Middle frontal gyrus (tissue), 1 donor: ENCODE data around the gene ZNRF3.
"Not testable (repeated sequence)": the region's sequence is repeated elsewhere in the genome, so short reads cannot be mapped to it uniquely, and the experiment has no call there.

Experiments
- DNase-seq: peaks from one replicate; pipeline ENCODE4 v3.0.0-alpha.2; 2015; ENCODE audit warnings: low spot score; ENCODE audit errors: extremely low spot score

Gene ZNRF3

DNA sequence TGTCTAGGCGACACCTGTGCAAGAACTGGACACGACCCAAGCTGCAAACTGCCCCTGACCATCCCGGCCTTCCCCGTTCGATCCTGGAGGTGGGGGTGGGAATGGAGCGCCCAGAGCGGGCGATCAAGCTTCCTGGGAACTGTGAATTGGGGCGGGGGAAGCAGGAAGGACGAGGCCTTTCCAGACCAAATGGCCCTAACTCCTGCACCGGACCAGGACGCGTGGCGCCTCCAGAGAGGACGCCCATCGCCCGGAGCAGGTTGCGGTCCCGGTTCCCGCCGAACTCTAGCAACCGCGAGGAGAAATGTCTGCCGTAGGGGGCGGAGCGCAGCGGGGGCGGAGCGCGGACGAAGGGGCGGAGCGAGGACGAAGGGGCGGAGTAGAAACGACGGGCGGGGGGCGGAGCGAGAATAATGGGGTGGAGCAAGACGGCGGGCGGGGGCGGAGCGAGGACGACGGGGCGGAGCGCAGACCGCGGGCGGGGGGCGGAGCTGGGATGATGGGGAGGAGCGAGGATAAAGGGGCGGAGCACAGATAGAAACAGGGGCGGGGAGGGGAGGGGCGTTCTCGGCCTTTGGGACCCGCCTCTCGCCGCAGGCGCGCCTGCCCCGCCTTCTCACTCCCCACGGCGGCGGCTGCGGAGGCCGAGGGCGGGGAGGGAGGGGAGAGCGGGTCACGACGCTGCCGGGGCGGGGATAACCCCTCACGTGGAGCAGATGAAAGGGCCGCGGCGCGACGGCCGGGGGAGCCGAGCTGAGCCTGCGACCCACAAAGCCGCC is at the start of gene ZNRF3:
Gene ZNRF3 (plus strand): TSS at position 695 of the 779 bp plus-strand sequence. CDS start 195 bp downstream, outside the sequence.
- DNase-seq = peak; percentile 78

GRCh38 chr22:28835630-28836189 is 47.7 kb upstream of the ZNRF3 start:
- DNase-seq = no peak

- DNase-seq = no peak
These were observed 45.7 kb upstream of the ZNRF3 start for GRCh38 chr22:28837640-28838039.

GRCh38 chr22:28838971-28839370 is 44.4 kb upstream of the ZNRF3 start:
- DNase-seq = no peak

DNA sequence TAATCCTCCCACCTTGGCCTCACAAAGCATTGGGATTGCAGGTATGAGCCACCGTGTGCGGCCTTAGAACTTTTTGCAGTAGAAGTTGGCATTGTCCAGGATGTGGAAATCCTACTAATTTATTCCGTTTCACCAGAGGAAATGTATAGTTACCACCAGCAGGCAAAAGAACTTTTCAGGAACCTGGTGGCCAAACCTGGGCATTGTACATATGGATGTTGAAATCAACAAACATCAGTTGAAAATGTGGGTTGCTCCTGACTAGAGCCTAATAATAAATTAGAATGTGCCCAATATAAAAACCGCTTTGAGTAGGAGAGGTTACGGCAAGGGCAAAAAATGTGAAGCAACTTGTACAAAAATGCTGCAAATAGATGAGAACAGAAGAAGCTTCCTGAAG is 42.3 kb upstream of the ZNRF3 start:
- DNase-seq = no peak

DNA sequence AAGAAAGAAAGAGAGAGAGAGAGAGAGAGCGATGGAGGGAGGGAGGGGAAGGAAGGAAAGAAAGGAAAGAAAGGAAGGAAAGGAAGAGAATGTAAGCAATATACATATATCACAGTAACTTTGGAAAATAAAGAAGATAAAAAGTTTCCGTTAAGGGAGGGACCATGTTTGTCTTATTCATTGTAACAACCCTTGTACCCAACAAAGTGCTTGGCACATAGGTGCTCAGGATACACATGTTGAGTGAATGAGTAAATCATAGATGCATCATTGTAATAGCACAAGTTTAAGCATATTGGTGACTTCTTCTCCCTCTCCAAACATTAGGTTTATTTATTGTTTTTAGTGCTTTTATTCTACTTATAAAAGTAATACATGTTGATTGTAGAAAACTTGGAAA is 39.7 kb upstream of the ZNRF3 start:
- DNase-seq = no peak

GRCh38 chr22:28844277-28844676 is 39.1 kb upstream of the ZNRF3 start:
- not testable (repeated sequence) for DNase-seq

DNA sequence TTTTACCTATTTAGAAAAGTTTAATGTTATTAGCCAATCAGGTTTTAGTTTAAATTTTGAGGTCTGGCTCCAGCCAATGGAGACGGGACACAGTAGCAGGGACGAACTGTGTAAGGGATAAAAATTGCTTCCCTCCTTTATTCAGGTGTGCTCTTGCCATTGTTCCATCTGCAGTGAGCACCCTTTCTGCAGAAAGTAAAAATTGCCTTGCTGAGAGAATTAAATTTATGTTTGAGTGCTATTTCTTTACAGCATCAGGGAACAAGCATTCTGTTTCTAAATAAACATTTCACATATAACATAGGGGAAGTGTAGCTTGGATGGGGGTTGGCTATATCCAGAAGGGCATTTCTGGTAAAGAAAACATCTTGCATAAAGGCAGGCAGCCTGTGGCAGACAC is 36.4 kb upstream of the ZNRF3 start:
- no peak for DNase-seq

- DNase-seq = peak; percentile 67
These were observed 27.8 kb upstream of the ZNRF3 start for GRCh38 chr22:28855355-28856094.

- no peak for DNase-seq
These were observed 27.3 kb upstream of the ZNRF3 start for GRCh38 chr22:28856095-28856455.

DNA sequence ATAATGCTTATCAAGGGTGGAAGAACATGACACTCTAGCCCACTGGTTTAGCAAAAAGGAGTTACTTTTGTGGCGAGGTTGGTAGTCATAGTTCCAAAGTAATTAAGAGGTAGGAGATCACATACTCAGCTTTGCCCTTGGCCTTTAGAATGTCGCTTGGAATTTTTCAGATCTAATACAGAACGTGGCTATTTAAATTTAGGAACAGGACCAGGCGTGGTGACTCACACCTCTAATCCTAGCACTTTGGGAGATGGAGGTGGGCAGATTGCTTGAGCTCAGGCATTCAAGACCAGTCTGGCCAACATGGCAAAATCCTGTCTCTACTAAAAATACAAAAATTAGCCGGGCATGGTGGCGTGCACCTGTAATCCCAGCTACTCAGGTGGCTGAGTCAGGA is 26.1 kb upstream of the ZNRF3 start:
- DNase-seq = no peak

DNA sequence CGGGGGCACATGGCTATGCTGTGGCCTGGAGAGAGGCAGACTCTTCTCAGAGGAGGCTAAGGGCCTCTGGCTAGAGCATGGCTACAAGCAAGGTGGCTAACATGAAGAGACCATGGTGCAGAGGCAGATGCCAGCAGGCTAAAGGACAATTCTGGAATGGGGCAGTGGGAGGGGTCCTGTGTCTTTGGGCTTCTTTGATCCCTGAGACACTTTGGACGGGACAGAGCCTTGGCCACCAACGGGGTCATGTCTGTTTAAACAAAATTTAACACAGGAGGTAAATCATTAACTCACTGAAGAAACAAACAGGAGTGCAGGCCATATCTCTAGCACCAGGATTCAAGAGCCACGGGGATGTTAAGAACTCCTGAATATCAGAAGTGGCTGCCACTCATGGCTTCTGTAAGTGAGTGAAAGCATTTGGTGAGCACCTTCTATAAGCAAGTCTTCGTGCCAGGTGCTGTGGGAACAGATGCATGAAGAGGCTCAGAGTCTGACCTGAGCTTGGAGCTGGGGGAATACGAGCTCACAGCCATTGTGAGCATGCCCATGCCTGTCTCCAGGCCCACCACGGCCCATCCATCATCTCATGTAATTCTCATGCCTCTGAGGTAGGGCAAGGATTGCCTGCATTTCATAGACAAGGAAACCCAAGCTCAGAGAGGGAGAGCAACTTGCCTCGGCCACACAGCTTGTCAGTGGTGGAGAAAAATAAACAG is 18.3 kb upstream of the ZNRF3 start:
- DNase-seq = no peak

- no peak for DNase-seq
These were observed 16.2 kb upstream of the ZNRF3 start for GRCh38 chr22:28867191-28867590.

DNA sequence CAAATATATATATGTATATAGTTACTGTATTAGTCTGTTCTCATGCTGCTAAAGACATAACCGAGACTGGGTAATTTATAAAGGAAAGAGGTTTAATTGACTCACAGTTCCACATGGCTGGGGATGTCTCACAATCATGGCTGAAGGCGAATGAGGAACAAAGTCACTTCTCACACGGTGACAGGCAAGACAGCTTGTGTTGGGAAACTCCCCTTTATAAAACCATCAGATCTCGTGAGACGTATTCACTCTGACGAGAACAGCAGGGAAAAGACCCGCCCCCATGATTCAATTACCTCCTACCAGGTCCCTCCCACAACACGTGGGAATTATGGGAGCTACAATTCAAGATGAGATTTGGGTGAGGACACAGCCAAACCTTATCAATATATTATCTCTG is 15.0 kb upstream of the ZNRF3 start:
- not testable (repeated sequence) for DNase-seq

GRCh38 chr22:28869736-28870135 is 13.6 kb upstream of the ZNRF3 start:
- no peak for DNase-seq

DNA sequence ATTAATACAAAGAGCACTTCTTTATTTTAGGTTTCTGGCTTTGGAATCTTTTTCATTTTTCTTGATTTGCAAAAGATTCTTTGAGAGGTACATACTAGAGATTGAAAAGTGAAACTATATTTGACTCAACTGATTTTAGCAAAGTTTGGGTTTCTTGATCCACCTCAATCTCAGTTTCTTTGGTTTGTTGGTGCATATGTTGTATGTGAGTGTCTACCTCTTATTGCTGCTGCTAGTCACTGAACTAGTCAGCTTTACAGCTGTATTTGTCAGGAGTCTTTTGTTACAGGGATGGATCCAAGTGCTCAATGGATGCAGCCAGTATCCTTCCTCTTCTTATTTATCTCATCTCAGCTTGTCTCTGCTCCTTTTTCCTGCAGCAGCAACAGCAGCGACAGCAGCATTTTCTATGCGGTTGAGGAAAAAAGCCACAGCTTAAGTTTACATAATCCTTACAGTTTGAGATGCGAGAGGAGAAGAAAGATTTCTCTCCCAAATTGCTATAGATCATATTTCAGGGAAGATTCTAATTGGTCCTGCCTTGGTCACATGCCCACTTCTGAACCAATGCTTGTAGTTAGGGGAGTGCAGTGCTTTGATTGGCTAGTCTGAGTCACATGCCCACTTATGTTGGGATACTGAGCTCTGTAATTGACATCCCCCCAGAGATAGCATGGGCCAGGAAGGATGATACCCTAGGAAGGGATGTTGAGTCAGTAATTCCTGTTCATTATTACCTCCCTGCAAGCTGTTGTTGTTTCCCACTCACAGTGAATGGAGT is 10.0 kb upstream of the ZNRF3 start:
- no peak for DNase-seq

DNA sequence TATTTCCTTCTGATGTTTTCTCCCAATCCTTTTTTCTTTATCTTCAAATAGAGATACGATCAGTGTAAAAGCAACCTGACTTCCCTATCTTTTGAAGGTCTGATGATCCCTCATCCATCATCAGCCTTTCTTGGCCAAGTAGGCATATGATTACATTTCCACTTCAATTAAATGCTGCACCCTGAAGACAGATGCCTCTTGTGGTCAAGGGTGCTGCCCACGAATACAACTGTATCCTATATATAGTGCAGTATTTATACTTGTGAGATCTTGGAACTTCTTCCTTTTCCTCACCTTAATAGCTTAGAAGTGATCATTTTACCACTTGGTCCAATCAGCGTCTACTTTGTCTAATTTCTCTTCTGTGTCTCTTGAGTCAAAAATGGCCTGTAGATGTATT is 9.3 kb upstream of the ZNRF3 start:
- DNase-seq = no peak

DNA sequence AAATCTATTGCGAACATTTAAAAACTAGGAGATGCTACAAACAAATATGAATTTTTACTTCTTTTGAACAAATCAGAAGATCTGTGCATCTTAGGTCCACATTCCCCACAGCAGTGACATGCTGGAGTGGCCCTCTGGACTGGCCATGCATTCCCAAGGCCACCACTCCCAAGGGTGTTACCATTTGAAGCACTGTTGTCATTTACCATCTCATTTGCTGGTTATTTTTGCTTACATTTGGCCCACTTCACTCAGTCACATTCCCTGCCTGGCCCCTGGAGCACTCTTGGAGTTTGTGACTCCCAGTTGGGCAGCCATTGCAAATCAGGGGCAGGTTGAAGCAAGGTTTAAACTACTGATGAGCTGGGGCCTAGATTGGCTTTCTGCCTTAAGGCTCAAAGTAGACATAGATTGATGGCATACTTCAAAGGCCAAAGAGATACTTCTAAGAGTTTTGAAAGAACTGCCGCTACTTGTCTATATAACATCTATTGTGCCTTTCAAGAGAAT is 8.5 kb upstream of the ZNRF3 start:
- DNase-seq = no peak

DNA sequence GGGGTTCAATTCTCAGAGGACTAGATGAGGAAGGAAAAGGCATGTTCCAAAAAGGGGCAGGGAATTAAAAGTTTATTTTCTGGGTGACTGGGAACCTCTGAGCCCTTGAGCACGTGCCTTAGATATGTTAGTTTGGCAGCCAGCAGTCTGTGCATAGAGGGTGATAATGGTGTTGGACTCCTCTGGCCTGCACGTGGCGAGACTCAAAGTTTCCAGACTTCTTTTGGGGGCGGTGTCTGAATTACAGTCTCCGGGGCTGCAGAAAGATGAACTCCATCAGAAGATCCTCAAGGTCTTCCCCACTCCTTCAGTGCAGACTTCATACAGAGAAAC is 861 bp upstream of the ZNRF3 start:
- DNase-seq = no peak

GRCh38 chr22:28883657-28883916 is 215 bp downstream of the ZNRF3 start:
- DNase-seq = no peak
